GM12892 (cell line): Measurements from ENCODE around the gene KCNH8.

Experiments
- POLR2A ChIP-seq: IDR thresholded peaks from 2 replicates; pipeline ENCODE4 v1.6.1; 2011; ENCODE audit warnings: low read depth, low read length, control low read depth
- POLR2AphosphoS5 ChIP-seq: IDR thresholded peaks from 2 replicates; pipeline ENCODE4 v1.6.1; 2011; ENCODE audit warnings: low read depth, low read length, control low read depth

GRCh38 chr3:19226479-19226878 is 78.2 kb downstream of the KCNH8 start:
- TF ChIP-seq POLR2AphosphoS5 (no peak), POLR2A (no peak)
